ENCODE measurements around the gene CD3E. TPM values are rescaled to one million over a fixed set of nuclear protein-coding genes. Genes with fewer than 3 reads are reported as not detected.
A peak's percentile ranks its signal among the peaks of the same experiment; 100 is the strongest.

The CD3E gene
- total and polyA plus RNA-seq, 9 of the 15 experiments (the other 6 are each of a cell fraction or from before 2014, with no cell fraction given), result 0.07 to 0.62 (median 0.19) TPM; not detected in 5

GRCh38 chr11:118258410-118258809, 46.1 kb upstream of the CD3E start (continued):
- TF ChIP-seq, protein P1, sequence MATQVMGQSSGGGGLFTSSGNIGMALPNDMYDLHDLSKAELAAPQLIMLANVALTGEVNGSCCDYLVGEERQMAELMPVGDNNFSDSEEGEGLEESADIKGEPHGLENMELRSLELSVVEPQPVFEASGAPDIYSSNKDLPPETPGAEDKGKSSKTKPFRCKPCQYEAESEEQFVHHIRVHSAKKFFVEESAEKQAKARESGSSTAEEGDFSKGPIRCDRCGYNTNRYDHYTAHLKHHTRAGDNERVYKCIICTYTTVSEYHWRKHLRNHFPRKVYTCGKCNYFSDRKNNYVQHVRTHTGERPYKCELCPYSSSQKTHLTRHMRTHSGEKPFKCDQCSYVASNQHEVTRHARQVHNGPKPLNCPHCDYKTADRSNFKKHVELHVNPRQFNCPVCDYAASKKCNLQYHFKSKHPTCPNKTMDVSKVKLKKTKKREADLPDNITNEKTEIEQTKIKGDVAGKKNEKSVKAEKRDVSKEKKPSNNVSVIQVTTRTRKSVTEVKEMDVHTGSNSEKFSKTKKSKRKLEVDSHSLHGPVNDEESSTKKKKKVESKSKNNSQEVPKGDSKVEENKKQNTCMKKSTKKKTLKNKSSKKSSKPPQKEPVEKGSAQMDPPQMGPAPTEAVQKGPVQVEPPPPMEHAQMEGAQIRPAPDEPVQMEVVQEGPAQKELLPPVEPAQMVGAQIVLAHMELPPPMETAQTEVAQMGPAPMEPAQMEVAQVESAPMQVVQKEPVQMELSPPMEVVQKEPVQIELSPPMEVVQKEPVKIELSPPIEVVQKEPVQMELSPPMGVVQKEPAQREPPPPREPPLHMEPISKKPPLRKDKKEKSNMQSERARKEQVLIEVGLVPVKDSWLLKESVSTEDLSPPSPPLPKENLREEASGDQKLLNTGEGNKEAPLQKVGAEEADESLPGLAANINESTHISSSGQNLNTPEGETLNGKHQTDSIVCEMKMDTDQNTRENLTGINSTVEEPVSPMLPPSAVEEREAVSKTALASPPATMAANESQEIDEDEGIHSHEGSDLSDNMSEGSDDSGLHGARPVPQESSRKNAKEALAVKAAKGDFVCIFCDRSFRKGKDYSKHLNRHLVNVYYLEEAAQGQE (IDR thresholded peaks at IDR 0.05; ENCODE audit: borderline replicate concordance), result 0 out of 2 replicates have a peak, but pooled peaks have one; percentile 6
- TF ChIP-seq, protein P1 (CRISPR knock-in tag; IDR thresholded peaks at IDR 0.05; ENCODE audit: low read depth), result no peak
- TF ChIP-seq POLR2B (IDR thresholded peaks at IDR 0.05; ENCODE audit: low read depth, partially characterized antibody), result no peak
- TF ChIP-seq RAD21 (CRISPR knock-in tag; conservative IDR thresholded peaks at IDR 0.05 in 1 of 2, IDR thresholded peaks at IDR 0.05 in 1 of 2), result peak in 1 of 2 experiments; percentile 50; a peak in 2 of 4 replicates
- peak; percentile 8 to 41 (median 31); a peak in 2 of 6 replicates for TF ChIP-seq CTCF (IDR thresholded peaks at IDR 0.05 in 2 of 3, conservative IDR thresholded peaks at IDR 0.05 in 1 of 3; ENCODE audit: insufficient read depth in 2 of 3, low read depth in 1 of 3, low read length in 3 of 3)
- no peak for TF ChIP-seq SMAD2 (IDR thresholded peaks at IDR 0.05; ENCODE audit: low read depth, low read length)

All from K562 (cell line).